ENCODE measurements around the gene C16orf82.
"Not testable (repeated sequence)": the region's sequence is repeated elsewhere in the genome, so short reads cannot be mapped to it uniquely, and the experiment has no call there.

C16orf82 gene

DNA sequence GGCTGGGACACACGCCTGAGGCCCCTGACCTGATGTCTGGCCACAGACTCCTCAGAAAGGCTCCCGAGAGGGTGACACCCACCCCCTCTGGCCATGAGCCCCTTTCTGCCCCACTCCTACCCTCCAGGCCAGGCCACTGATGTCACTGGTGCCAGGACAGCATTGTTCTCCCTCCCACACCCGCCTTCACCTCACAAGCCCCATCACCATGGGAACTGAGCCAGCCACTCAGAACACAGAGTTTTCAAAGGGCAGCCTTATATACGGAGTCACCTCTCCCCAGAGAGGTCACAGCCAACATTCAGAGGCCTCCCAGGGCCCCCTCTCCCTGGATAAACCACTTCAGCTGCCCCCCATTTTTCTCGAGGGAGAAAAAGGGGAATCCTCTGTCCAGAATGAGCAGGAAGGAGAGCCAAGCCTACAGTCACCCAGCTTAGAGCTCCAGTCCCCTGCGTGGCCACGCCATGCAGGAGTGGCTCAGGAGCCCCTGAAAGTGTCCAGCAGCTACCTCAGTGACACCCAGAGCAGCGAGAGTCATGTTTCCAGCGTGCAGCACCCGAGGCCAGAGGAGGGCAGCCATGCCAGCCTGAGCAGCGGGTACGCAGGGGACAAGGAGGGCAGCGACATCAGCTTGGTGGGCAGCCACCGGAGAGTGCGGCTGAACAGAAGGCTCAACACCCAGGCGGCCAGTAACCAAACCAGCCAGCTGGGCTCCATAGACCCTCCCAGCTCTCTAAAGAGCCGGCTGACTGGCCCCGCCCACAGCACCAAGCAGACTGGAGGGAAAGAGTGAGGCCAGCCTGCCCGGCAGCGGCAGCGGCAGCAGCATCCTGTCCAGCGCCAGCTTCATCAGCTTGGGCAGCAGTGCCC, at the start of gene C16orf82:
Gene C16orf82, plus strand, starts transcription at position 260 of the 870 bp plus-strand sequence.
- no peak for DNase-seq

DNA sequence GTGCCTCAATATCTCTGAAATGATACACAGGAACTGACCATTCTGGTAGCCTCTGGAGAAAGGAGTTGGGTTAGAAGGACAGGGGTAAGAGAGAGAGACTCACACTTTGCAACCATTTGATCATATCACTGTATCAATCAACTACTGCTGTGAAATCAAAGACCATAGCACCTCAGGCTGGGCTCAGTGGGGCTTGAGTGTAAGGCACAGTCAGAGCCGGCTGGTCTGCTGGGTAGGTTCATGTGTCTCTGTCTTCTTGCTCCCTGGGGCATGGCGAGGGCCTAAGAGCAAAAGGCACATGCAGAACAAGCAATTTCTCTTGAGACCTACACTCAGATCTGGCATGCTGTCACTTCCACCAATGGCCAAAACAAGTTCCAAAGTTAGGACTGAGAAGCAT, 46.7 kb upstream of the C16orf82 start:
- DNase-seq: no peak

- DNase-seq: no peak
These were observed 42.7 kb upstream of the C16orf82 start for GRCh38 chr16:27024010-27024409.

DNA sequence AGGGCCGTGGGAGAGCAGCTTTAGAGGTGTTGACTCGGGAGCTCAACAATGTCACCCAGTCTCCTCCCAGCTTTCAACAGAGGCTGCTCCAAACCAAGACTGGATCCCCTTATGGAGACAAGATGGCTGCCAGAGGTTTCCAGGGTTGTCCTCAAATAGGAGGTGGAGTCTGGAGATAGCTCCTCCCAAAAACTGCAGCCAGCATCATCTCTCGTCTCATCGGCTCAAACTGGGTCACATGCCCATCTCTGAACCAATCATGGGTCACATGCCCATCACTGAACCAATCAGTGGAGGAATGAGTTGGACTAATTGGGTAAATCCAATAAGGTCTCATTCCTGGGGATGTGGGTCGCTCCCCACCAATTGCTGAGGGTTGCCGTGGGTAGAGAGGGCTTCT, 41.1 kb upstream of the C16orf82 start:
- DNase-seq: no peak

DNA sequence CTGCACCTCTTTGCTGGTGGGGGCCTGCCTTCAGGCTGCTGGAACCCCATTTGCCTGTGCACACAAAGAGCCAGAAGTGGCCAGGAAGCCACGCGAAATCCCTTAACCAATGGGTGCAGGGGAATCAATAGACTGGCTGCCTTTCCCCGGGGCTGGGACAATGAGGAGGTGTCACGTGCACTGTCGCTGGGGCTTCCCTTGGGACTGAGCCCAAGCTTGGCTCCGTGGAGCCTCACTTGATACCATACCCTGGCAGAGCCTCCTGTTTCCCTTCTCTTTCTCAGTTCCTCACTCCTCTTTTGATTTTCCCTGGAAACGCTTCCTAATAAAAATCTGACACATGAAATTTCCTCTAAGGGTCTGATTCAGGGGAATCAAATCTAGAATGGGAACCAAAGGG, 38.8 kb upstream of the C16orf82 start:
- no peak for DNase-seq

DNA sequence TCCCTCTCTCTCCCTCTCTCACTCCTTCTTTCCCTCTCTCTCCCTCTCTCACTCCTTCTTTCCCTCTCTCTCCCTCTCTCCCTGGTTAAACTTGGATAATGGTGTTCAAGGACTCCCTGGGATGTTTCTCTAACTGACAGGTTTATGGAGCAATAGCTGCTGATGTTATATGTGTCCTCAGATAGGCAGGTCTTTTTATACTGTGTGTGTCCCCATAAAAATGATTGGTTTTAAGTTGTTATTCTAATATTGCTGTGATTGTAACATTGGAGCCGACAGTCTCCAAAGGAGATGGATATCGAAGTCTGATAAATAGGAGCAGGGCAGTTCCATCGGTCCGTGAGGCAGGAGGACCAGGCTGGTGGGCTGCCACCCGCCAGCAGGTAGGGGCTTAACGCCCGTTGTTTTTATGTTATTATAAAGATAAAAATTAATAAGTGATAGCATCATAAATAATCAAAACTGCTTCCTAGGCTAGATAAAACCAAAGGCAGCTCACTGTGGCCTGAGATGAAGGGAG, 38.1 kb upstream of the C16orf82 start:
- DNase-seq: no peak

DNA sequence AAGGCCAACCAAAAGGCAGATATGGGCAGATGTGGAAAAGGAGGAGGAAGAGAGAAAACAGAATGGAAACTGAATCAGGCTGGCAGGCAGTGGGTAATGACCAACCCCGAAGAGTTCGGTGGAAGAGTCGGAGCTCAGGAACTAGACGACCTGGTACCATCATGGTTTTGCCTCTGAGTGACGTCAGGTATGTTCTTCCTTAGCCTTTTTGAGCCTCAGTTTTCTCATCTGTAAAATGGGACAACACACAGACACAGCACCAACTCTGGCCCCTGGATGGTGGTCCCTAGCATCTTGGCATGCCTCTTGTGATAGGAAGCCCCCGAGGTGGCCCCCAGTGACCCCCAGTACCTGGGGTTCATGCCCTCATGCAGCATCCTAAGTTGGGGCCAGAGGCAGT, 37.2 kb upstream of the C16orf82 start:
- DNase-seq: no peak

- DNase-seq: no peak
These were observed 33.3 kb upstream of the C16orf82 start for GRCh38 chr16:27033281-27033979.

DNA sequence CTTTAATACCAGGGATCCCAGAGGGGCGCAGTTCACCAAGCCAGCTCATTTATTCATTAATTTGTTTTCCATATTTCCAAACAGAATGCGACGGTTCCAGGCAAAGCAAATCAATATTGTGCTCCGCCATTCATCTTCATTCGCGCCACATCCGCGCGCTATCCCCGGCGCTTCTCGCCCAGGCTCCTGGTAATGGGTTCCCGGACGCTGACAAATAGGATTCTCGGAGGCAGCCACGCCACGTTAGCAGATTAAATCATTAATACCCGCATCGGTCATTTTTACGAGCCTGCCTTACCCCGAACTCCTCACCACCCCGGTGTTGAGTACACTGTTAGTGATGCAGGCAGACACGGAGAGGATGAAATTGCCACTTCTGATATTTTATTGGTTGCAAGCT, 26.0 kb upstream of the C16orf82 start:
- DNase-seq: no peak

DNA sequence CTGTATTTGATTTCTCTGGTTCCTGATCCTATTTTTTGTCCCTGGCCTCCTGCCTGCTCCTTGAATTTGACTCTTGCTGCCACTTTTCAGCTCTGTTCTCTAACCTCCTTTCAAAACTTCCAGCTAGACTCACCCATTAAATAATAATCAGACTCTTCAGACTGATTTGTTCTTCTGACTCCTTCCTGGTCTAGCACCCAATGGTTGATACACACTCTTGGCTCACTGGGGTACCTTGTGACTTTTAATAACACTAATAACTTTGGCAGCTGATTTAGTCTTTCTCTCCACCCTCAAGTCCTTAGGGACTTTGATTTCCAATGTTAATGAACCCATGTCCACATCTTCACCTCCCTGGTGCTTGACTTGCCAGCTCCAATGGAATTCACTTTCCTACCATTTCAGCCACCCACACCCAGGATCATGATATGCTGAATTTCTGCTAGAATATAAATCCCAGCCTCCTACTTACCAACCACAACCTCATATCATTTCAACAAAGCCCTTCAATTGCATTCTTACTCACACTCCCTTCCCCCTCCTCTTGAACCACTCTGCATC, 19.7 kb upstream of the C16orf82 start:
- DNase-seq: no peak

- DNase-seq: no peak
These were observed 18.4 kb upstream of the C16orf82 start for GRCh38 chr16:27048316-27048715.

GRCh38 chr16:27049117-27049516, 17.6 kb upstream of the C16orf82 start:
- no peak for DNase-seq

DNA sequence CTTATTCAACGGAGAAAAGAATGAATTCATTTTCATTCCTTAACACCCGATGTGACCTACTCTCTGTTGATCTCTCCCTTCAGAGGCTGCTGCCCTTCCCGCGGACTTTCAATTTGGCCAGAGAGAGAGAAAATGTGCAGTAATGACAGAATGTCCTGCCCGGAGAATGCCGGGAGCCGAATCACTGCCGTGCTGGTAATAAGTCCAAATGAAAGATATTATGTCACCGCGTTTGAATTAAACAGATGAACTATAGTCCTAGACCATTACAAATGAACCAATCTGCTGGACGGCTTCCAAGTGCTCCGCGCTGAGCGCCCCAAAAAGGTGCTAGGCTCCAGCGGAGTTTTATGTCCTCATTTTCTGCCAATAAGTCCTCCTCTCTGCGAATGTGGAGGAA, 14.7 kb upstream of the C16orf82 start:
- no peak for DNase-seq

- DNase-seq: no peak
These were observed 12.7 kb upstream of the C16orf82 start for GRCh38 chr16:27053996-27054395.

- no peak for DNase-seq
These were observed 8.4 kb upstream of the C16orf82 start for GRCh38 chr16:27058299-27058698.

DNA sequence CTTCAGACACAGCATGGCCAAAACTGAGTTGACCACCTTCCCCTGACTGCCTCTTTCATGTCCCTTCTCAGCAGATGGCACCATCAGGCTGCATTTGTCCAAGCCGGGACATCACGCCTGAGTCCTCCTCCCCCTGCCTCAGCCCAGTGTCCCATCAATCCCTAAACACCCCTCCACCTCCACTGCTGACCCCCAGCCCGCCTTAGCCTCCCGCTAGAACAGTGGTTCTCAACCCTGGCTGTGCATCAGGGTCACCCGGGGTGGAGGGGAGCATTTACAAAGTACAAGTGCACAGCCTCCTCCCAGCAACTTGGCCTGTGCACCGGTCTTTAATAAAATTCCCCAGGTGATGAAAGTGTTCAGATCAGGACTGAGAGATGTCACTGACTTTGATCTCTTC, 4.0 kb downstream of the C16orf82 start:
- no peak for DNase-seq

DNA sequence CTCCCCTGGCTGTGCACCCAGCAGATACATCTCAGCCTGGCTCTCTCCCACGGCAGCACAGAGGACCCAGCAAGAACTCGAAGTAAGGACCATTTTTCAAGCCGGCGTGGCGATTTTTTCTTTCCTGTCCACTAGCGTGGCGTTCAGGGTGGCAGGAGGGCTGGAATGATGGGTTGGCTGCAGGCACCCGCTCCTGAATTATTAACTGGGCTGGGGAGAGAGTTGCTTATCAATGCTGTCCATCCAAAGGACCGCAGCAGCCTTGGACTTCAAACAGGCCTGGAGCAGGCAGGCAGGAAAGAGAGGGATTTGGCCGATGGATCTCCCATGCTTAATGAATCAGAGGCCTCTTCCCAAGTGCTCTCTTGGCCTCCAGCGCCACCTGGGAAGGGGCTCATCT, 7.0 kb downstream of the C16orf82 start:
- no peak for DNase-seq

DNA sequence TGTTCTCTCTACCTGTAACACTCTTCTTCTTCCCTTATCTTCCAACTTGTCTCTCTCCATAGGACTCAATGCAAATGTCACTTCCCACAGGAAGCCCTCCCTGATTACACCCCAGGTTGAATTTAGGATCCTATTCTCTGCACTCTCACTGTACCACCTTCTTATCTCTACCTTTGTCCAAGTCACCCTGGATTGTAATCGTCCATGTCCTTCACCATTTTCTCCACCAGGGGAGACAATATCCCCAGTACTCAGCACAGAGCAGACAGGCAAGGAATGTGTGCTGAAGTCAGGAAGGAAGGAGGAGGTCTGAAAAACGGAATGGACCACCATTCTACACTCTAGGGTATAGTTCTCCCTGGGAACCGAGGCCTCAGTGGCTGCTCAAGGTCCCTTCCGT, 14.2 kb downstream of the C16orf82 start:
- DNase-seq: no peak

DNA sequence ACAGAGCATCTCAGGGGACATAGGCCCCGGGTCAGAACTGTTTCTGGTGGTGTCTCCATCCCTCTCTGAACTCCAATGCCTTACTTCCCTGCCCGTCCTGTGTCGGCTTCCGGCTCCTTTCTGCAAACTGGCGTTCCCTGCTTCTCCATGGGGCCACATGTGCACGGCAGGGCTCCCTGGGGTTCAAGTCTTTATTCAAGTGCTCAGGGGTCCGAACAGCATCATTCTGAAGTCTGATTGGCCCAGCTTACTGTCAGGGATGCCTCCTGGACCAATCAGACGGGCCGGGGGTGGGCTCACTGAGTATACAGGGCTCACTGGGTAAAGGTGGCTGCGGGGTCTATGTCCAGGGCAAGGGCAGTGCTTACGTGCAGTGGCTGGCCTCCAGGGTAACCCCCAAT, 17.1 kb downstream of the C16orf82 start:
- DNase-seq: no peak

DNA sequence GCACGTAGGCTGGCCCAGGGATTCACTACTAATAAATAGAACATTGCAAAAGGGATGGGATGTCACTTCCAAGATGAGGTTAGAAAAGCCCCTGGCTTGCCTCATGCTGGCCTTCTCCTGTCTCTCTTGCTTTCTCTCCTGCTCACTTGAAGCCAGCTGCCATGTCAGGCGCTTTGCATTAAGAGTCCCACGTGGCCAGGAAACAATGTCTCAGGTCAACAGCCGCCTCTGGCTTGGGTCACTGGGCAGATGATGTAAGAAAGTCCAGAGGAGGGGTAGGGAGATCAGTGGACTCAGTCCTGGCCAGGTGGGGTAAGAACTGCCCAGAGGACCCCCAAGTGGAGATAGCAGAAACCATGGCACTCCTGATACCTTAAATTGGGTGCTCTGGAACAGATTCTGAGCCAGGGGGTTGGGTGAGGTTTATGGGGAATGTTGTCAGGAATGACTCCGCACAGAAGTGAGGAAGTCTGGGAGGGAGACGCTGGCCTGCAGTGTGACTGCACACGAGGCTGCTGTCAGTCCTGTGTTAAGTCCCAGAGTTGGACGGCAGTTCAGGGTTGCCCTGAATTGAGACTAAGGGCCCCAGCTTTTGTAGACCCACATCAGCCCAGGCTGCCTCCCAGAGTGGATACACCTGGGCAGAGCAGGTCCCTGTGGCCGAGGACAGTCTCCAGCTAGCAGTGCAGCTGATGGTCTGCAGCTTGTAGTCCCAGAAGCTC, 17.7 kb downstream of the C16orf82 start:
- no peak for DNase-seq

DNA sequence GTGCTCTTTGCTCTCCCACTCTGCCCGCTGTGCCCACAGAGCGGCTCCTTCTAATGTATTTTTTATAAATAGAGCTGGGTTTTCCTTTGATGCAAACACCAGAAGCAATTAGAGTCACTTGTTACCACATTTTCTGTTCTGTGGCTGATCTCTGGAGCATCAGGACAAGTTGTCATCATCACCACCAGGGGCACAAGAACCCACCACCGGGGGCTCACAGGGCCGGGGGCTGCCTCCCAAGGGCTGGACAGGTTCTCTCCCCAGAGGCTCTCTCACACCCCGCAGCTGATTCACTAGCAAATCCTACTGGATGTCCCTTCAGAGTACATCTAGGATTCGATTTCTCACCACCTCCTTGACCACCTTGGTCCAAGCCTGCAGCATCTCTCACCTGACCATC, 18.5 kb downstream of the C16orf82 start:
- no peak for DNase-seq

DNA sequence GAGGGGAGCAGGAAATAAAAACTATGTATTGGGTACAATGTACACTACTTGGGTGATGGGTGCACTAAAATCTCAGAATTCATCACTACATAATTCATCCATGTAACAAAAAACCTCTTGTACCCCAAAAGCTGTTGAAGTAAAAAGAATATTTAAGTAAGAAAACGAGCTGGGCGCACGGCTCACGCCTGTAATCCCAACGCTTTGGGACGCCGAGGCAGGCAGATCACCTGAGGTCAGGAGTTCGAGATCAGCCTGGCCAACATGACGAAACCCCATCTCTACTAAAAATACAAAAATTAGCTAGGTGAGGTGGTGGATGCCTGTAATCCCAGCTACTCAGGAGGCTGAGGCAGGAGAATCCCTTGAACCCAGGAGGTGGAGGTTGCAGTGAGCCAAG, 19.3 kb downstream of the C16orf82 start:
- DNase-seq: not testable (repeated sequence)

- no peak for DNase-seq
These were observed 21.5 kb downstream of the C16orf82 start for GRCh38 chr16:27088216-27088615.

All from inflammatory macrophage treated with lipopolysaccharide for 4 hours (primary cell).